Hematopoietic multipotent progenitor cell (in vitro differentiated cells): ENCODE data around the gene RPL13A. TPM values are rescaled to one million over a fixed set of nuclear protein-coding genes. Genes with fewer than 3 reads are reported as not detected.

Experiments used
- DNase-seq, 3 donors: peaks; one replicate each; pipeline ENCODE4 v3.0.0-alpha.2; 2011 to 2015; ENCODE audit warnings: low read depth in 2 of 3, low spot score in 2 of 3
- total RNA-seq: library from RNA; depleted of rRNA; stranded (reverse); fragments of >200 nt; gene quantifications from one replicate; pipeline ENCODE4 v1.2.3, GENCODE V29; 2012

The RPL13A gene
- total RNA-seq, 1 donor, result 5,678 TPM

DNA sequence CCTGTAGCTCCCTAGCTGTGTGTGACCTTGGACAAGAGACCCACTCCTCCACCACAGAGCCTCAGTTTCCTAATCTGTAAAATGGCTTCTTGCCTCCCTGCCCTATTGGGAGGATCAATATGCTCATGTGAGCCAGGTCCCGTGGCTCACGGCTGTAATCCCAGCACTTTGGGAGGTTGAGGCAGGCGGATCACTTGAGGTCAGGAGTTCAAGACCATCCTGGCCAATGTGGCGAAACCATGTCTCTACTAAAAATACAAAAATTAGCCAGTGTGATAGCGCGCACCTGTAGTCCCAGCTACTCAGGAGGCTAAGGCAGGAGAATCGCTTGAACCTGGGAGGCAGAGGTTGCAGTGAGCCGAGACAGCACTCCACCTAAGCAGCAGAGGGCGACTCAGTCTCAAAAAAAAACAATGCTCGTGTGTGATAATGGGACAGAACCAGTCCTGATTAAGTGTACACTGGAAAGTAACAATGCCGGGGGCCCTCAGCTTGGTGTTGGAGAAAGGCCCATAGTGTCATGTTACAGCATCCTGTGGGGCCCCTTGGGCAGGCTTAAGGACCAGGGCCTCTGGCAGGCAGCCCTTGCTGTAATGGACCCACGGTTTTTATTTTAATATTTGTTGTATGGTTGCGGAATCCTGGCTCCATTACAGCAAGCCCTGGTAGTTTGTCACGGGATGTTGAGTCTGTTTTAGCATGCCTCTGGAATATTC, 15.6 kb downstream of the RPL13A start:
- DNase-seq, result peak in 1 of 3 donors; percentile 78

DNA sequence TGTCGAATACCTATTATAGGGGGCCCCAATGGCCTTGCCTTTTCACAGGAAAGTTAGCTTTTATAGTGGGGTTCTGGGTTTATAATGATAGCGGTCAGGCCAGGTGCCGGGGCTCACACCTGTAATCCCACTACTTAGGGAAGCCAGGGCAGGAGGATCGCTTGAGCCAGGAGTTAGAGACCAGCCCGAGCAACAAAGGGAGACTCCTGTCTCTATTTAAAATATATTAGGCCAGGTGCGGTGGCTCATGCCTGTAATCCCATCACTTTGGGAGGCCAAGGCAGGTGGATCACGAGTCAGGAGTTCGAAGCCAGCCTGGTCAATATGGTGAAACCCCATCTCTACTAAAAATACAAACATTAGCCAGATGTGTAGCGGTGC, 16.2 kb downstream of the RPL13A start:
- DNase-seq, result no peak

DNA sequence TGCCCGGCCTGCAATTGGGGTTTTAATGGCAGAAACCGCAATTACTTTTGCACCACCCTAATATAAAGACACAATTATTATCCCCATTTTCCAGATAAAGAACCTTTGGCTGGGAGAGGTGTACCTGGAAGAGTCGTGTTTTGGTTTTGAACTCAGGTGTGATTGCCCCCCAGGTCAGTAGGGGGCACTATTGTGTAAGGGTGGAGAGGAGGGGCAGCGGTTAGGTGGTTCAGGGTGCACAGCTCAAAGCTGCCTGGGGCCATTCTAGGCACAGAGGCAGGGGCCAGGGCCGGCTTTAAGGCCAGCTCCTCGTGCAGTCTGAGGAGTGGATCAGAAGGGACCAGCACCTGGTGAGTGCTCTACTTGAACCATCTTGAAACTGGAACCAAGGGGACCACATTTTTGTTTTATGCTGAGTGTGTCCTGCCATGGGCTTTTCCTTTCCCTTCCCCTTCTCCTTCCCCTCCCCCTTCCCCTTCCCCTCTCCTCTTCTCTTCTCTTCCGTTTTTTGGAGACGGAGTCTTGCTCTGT, 19.2 kb downstream of the RPL13A start:
- peak; percentile 70 to 83 (median 72) for DNase-seq

- DNase-seq, result no peak
Observed at GRCh38 chr19:49507803-49508494, 20.5 kb downstream of the RPL13A start.

DNA sequence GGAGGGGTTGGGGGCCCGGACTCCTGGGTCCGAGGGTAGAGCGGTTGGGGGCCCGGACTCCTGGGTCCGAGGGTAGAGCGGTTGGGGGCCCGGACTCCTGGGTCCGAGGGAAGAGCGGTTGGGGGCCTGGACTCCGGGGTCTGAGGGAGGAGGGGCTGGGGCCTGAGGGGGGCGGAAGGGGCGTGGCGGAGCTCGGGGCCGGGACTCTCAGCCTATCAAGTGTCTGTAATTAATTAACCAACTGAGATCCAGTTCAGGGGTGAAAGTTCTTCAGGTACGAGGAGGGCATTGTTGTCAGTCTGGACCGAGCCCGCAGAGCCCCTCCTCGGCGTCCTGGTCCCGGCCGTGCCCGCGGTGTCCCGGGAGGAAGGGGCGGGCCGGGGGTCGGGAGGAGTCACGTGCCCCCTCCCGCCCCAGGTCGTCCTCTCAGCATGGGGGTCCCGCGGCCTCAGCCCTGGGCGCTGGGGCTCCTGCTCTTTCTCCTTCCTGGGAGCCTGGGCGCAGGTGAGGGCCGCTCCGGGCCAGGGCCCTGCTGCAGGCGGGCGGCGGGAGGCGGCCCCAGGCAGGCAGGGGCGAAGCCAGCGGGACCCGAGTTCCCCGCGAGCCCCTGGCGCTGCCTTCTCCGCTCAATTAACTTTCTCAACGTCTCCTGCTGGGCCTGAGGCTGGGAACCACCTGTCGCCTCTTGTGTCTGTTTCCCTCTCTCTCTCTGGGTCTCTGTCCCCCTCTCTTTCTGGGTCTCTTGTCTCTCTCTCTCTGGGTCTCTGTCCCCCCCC, 25.8 kb downstream of the RPL13A start:
- no peak for DNase-seq

DNA sequence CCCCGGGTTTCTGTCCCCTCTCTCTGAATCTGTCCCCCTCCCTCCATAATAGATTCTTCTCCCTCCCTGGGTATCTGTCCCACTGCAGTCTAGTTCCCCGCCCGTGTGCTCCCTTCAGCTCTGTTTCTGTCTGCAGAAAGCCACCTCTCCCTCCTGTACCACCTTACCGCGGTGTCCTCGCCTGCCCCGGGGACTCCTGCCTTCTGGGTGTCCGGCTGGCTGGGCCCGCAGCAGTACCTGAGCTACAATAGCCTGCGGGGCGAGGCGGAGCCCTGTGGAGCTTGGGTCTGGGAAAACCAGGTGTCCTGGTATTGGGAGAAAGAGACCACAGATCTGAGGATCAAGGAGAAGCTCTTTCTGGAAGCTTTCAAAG, 26.3 kb downstream of the RPL13A start:
- no peak for DNase-seq

DNA sequence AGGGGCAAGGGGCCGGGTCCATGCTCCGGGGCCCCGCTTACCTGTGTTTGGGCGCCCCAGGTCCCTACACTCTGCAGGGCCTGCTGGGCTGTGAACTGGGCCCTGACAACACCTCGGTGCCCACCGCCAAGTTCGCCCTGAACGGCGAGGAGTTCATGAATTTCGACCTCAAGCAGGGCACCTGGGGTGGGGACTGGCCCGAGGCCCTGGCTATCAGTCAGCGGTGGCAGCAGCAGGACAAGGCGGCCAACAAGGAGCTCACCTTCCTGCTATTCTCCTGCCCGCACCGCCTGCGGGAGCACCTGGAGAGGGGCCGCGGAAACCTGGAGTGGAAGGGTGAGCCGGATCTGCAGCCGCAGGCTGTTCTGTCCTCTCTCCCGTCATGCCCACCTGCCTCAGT, 26.7 kb downstream of the RPL13A start:
- DNase-seq, result no peak

DNA sequence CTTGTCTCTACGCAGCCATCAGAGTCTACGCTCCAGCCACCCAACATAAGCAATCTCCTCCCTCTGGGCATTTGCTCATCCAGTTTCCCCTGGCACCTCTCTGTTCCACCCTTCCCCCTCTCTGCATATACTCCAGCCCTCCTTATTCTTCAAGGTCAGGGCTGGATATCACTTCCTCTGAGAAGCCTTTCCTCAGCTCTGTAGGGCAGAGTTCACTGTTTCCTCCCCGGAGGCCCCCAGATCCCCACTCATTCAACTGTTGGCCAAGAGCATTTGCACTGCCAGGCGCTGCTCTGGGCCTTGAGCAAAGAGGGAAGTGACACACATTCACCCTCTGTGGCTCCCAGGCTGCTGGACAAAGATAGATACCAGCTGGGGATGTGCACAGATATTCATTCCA, 28.4 kb downstream of the RPL13A start:
- peak in 1 of 3 donors; percentile 68 for DNase-seq

DNA sequence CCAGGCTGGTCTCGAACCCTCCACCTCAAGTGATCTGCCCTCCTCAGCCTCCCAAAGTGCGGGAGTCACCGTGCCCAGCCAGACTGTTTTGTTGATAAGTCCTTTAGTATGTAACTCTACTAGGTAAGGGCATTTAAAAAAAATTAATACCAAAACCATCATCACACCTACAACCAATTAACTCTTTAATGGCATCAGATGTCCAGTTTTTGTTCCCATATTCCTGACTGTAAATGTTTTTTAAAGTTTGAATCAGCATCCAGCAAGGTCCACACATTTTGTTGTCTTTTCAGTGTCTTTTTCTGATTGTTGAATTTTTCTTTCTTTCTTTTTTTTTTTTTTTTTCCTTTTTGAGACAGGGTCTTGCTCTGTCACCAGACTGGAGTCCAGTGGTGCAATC, 30.6 kb downstream of the RPL13A start:
- no peak for DNase-seq

GRCh38 chr19:49520705-49521319, 33.4 kb downstream of the RPL13A start:
- no peak for DNase-seq

DNA sequence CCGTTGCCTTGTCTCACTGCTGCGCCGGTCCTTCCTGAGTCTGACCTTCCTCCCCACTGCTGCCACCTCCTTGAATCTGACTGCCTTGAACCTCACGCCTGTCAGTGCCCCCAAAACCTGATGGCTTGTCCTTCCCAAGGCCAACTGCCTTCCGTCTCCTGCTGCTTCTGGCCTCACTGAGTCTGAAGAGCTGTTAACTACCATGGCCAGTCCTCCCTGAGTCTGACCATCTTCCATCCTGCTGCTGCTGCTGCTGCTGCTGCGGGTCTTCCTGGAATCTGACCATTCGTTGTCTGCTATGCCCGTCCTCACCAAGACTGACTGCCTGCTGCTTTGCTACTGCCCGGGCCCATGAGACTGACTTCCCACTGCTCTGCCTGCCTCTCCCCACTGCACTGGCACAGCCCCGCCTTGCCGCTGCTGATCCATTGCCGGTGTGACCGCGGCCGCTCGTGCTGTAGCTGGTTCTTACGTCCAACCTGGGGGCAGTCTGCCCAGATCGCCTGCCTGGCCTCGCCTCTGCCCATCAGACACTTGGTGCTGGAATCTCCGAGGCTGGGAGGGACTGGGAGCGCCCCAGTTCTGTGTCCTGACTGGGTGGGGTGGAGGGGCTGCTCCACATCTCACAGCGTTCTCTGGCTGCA, 37.5 kb downstream of the RPL13A start:
- no peak for DNase-seq

DNA sequence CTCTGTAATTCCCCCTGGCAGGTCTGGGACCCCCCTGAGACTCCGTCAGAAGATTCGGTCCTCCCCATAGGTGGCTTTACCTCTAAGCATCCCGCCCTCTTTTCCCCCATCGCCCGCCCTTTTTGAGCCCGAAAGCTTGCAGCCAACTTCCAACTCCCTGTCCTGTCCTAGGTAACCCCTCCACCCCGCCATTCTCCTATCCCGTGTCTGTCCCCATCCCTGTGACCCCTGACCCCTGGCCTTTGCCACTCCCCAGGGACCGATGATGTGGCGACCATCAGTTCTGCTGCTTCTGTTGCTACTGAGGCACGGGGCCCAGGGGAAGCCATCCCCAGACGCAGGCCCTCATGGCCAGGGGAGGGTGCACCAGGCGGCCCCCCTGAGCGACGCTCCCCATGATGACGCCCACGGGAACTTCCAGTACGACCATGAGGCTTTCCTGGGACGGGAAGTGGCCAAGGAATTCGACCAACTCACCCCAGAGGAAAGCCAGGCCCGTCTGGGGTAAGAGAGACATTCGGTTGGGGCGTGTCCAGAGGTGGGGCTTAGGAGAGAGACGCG, 40.9 kb downstream of the RPL13A start:
- no peak for DNase-seq

DNA sequence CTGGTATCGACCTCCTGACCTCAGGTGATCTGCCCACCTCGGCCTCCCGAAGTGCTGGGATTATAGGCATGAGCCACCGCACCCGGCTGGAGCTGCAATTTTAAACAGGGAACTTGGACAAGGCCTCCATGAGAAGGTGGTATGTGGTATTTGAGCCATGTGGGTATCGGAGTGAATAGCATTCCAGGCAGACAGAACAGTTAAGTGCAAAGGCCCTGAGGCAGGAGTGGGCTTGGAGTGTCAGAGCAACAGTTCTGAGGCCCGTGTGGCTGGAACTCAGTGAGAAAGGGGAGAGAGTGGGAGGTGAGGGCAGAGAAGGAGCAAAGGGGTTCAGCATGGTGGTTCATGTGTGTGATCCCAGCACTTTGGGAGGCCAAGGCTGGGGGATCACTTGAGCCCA, 43.3 kb downstream of the RPL13A start:
- no peak for DNase-seq

DNA sequence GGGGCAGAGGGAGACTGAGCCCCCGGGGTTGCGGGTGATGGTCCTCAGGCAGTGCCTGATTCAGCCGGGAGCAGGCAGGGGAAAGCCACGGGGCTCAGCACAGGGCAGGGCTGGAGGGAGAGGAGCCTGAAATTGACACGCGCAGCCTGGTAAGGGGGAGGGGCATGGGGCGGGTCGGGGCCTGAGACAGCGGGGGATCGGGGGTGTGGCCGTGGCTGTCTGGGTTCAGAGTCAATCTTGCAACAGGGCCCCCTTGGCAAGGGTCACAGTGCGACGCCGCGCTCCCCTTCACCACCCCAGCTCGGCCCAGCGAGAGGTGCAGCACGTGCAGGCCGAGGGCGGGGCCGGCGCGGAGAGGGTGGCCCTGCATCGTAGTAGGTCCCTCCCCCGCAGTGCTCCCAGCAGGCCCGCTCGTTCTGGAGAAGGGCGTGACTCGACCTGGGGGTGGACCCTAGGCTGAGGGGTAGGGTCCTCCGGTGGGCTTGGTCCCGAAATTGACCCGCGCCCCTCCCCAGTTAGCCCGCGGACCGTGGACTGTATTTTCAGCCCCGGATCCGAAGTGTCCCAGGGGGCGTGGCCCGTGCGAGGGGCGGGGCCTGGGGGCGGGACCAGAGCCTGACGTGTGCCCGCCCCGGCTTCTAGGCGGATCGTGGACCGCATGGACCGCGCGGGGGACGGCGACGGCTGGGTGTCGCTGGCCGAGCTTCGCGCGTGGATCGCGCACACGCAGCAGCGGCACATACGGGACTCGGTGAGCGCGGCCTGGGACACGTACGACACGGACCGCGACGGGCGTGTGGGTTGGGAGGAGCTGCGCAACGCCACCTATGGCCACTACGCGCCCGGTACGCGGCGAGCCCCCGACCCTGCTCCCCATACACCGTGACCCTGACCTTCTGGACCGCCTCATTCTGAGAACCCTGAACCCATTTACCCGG, 46.4 kb downstream of the RPL13A start:
- peak; percentile 59 to 74 (median 68) for DNase-seq

DNA sequence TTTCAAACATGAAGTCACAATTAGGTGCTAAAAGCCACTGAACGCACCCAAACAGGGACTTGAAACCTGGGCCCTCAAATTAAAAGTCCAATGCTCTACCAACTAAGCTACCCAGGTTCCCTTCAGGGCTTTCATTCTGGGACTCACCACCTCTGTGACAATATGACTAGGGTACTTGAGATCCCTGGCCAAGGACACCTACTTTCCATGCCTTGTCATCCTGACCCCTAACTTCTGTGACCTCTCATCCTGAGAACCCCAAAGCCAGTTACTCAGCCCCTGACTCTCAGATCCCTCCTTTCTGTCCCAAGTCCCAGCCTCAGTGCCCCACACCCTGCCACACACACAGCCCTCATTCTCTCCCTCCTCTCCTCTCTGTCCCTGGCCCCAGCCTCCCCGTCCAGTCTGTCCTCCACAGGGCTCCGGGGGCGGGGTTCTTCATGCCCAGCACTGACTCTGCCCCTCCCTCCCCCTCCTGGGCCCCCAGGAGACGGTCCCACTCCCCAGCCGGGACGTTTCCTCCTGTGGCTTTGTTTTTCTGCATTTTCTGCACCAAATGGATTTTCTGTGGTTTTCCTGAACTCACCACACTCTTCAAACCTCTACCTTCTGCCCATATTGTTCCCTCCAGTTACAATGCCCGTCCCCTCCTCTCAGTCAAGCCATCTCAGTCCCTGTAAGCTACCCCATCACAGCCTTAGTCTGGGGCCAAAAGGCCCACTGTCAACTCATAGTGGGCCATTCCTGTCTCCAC, 47.4 kb downstream of the RPL13A start:
- DNase-seq, result peak in 1 of 3 donors; percentile 52

DNA sequence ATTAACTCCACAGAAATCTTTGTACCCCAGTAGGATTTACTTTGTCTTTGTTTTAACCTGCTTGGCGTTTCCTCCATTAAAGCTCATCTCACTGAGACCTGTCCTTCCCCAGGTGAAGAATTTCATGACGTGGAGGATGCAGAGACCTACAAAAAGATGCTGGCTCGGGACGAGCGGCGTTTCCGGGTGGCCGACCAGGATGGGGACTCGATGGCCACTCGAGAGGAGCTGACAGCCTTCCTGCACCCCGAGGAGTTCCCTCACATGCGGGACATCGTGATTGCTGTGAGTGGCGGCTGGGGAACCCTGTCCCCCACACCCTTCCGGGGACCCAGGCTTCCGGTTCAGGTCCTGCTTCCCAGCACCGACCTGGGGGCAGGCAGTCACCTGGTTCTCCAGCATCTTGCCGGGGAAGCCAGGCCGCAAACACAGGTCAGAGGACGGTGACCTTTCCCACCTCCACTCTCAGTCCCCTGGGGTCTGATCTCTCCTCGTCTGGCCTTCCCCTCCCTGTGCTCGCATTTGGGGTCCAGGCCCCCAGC, 49.6 kb downstream of the RPL13A start:
- DNase-seq, result no peak

DNA sequence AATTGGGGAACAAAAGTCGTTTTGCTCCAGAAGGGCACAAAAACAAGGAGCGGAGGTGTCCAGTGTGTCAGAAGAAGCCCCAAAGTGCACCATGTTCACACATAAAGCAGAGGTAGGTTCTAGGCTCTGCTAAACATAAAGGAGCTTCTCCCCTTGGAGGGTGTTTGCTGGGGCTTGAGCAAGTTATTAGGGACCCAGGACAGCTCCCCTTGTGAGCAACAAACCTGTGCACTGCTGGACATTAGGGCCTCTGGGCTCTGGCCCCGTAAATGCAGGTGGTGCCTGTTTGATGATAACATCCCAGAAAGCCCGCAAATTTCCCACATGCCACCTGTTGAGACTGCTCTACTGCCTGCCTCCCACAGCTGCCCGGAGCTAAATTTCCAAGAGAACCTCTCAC, 51.2 kb downstream of the RPL13A start:
- no peak for DNase-seq
